Ascending aorta (tissue), 2 donors: ENCODE measurements around the gene MRM2. TPM values are rescaled to one million over a fixed set of nuclear protein-coding genes. Genes with fewer than 3 reads are reported as not detected.

Experiments
- DNase-seq, 2 donors: peaks; one replicate each; pipeline ENCODE4 v3.0.0-alpha.2; 2019; ENCODE audit warnings: low spot score in 2 of 2
- H3K27ac ChIP-seq, 2 donors: fragments of 200-600 bp; sonication (generic); one replicate each; pipeline ENCODE4 v1.5.1; 2016 to 2017; ENCODE audit warnings: mild to moderate bottlenecking in 1 of 2
- H3K27me3 ChIP-seq: fragments of 200-600 bp; sonication (generic); one replicate; pipeline ENCODE4 v1.5.1; 2017
- H3K36me3 ChIP-seq, 2 donors: fragments of 200-600 bp; sonication (generic); one replicate each; pipeline ENCODE4 v1.5.1; 2016
- H3K4me1 ChIP-seq, 2 donors: fragments of 200-600 bp; sonication (generic); one replicate each; pipeline ENCODE4 v1.5.1; 2016 to 2017; ENCODE audit warnings: mild to moderate bottlenecking in 1 of 2
- H3K4me3 ChIP-seq, 2 donors: fragments of 200-600 bp; sonication (generic); one replicate each; pipeline ENCODE4 v1.5.1; 2016 to 2017; ENCODE audit warnings: mild to moderate bottlenecking in 1 of 2
- H3K9me3 ChIP-seq, 2 donors: fragments of 200-600 bp; sonication (generic); one replicate each; pipeline ENCODE4 v1.5.1; 2016
- CTCF ChIP-seq, 3 experiments: fragments of 200-600 bp in 2 of 3; fragments of 450-650 bp in 1 of 3; sonication (generic) in 2 of 3; IDR thresholded peaks; one replicate each; pipeline ENCODE4 v1.5.1; 2016 to 2019; ENCODE audit warnings: antibody characterized with exemption in 3 of 3, mild to moderate bottlenecking in 1 of 3, moderate library complexity in 1 of 3
- intact Hi-C: fragments of 100-400 bp; cut with DNase I; formaldehyde crosslinking; loops from one replicate; pipeline ENCODE4 v1.15.1; 2023
- total RNA-seq: library from RNA; depleted of rRNA; stranded (reverse); fragments of >200 nt; gene quantifications from one replicate; pipeline ENCODE4 v1.1.0, GENCODE V29; 2016

The MRM2 gene
- total RNA-seq, 1 donor from 2014 or later = 6.7 TPM

- peaks cover 0 to 4% of the 10 kb centered on the region in 2 donors for H3K4me1 ChIP-seq
- no peaks in the 10 kb centered on the region for H3K9me3 ChIP-seq
- intact Hi-C loops = loop anchor here (2.0 to 5.0 kb wide), 3 partner anchors 105 to 628 kb away; no protein-coding TSS in a partner anchor
- H3K36me3 ChIP-seq = peaks cover 28 to 59% of the 10 kb centered on the region in 2 donors
- no peaks in the 10 kb centered on the region for H3K27me3 ChIP-seq
- DNase-seq = no peak
- no peak overlapping the region for H3K27ac ChIP-seq
- no peak overlapping the region for H3K4me3 ChIP-seq
- no peak for TF ChIP-seq CTCF (IDR thresholded peaks at IDR 0.05)
Observed at GRCh38 chr7:2209961-2210323, 32.1 kb downstream of the MRM2 start.

- peak; percentile 49 to 67 (median 62) for TF ChIP-seq CTCF (IDR thresholded peaks at IDR 0.05)
- peak in 1 of 2 donors; percentile 72 for DNase-seq
- Histone ChIP-seq H3K4me3 (no peak overlapping the region), H3K27me3 (no peaks in the 10 kb centered on the region), H3K36me3 (peaks cover 22 to 53% of the 10 kb centered on the region in 2 donors), H3K9me3 (no peaks in the 10 kb centered on the region), H3K4me1 (peaks cover 0 to 4% of the 10 kb centered on the region in 2 donors), H3K27ac (no peak overlapping the region)
- intact Hi-C loops = loop anchor here (2.0 to 5.0 kb wide), 3 partner anchors 105 to 627 kb away; no protein-coding TSS in a partner anchor
Observed at GRCh38 chr7:2209146-2209960, 32.7 kb downstream of the MRM2 start.

GRCh38 chr7:2208712-2209111 lies 33.3 kb downstream of the MRM2 start:
- no peak for DNase-seq
- no peak overlapping the region for H3K4me3 ChIP-seq
- H3K36me3 ChIP-seq = peaks cover 19 to 47% of the 10 kb centered on the region in 2 donors
- intact Hi-C loops = loop anchor here (2.0 to 5.0 kb wide), 3 partner anchors 104 to 626 kb away; no protein-coding TSS in a partner anchor
- H3K9me3 ChIP-seq = no peaks in the 10 kb centered on the region
- peaks cover 0 to 4% of the 10 kb centered on the region in 2 donors for H3K4me1 ChIP-seq
- TF ChIP-seq CTCF (IDR thresholded peaks at IDR 0.05) = no peak
- H3K27me3 ChIP-seq = no peaks in the 10 kb centered on the region
- H3K27ac ChIP-seq = no peak overlapping the region

GRCh38 chr7:2205036-2205780 lies 36.8 kb downstream of the MRM2 start:
- no peak for DNase-seq
- no peak overlapping the region for H3K4me3 ChIP-seq
- H3K27ac ChIP-seq = no peak overlapping the region
- intact Hi-C loops = loop anchor here (5.0 kb wide), 1 partner anchor 623 kb away; no protein-coding TSS in a partner anchor
- no peak for TF ChIP-seq CTCF (IDR thresholded peaks at IDR 0.05)
- peaks cover 0 to 17% of the 10 kb centered on the region in 2 donors for H3K36me3 ChIP-seq
- H3K4me1 ChIP-seq = peaks cover 0 to 4% of the 10 kb centered on the region in 2 donors
- H3K27me3 ChIP-seq = no peaks in the 10 kb centered on the region
- no peaks in the 10 kb centered on the region for H3K9me3 ChIP-seq

GRCh38 chr7:2204446-2204845 lies 37.6 kb downstream of the MRM2 start:
- no peak overlapping the region for H3K27ac ChIP-seq
- no peak for TF ChIP-seq CTCF (IDR thresholded peaks at IDR 0.05)
- no peaks in the 10 kb centered on the region for H3K27me3 ChIP-seq
- H3K4me3 ChIP-seq = no peak overlapping the region
- intact Hi-C loops = no loop called here
- H3K9me3 ChIP-seq = no peaks in the 10 kb centered on the region
- DNase-seq = peak in 1 of 2 donors; percentile 16
- peaks cover 0 to 4% of the 10 kb centered on the region in 2 donors for H3K4me1 ChIP-seq
- peaks cover 0 to 25% of the 10 kb centered on the region in 2 donors for H3K36me3 ChIP-seq
